ENCODE measurements around the gene ZNF134.

GRCh38 chr19:57653689-57654088 lies 39.6 kb downstream of the ZNF134 start:
- no peak for TF ChIP-seq POLR2AphosphoS5 (IDR thresholded peaks at IDR 0.05; ENCODE audit: low read depth, low read length)
- no peak for TF ChIP-seq POLR2A (IDR thresholded peaks at IDR 0.05; ENCODE audit: low read depth, low read length)
- no peak for TF ChIP-seq TAF1 (IDR thresholded peaks at IDR 0.05; ENCODE audit: low read depth, low read length)
- TF ChIP-seq POU2F2 (IDR thresholded peaks at IDR 0.05; ENCODE audit: low read depth, low read length) = no peak
- TF ChIP-seq SPI1 (IDR thresholded peaks at IDR 0.05; ENCODE audit: low read depth, low read length) = no peak
- TF ChIP-seq PAX5 (IDR thresholded peaks at IDR 0.05; ENCODE audit: insufficient read depth, low read length, severe bottlenecking) = no peak
